Effector memory CD4-positive, alpha-beta T cell (primary cell): ENCODE data around the gene EYA4.

Experiments
- DNase-seq, 3 donors: peaks; one replicate each; pipeline ENCODE4 v3.0.0-alpha.2; 2020
- H3K27ac ChIP-seq: 2 replicates; pipeline ENCODE4 v1.7.0; 2013; ENCODE audit warnings: mild to moderate bottlenecking, low read length, moderate library complexity; ENCODE audit not compliant: insufficient read depth, poor library complexity, severe bottlenecking
- H3K27me3 ChIP-seq: replicated peaks from 2 replicates; pipeline ENCODE4 v1.7.0; 2013; ENCODE audit warnings: mild to moderate bottlenecking, low read length; ENCODE audit not compliant: insufficient read depth, control insufficient read depth, poor library complexity, severe bottlenecking
- H3K36me3 ChIP-seq: 2 replicates; pipeline ENCODE4 v1.7.0; 2013; ENCODE audit warnings: mild to moderate bottlenecking, low read length, moderate library complexity; ENCODE audit not compliant: control insufficient read depth, insufficient read depth
- H3K4me1 ChIP-seq: 2 replicates; pipeline ENCODE4 v1.7.0; 2013; ENCODE audit warnings: low read length, mild to moderate bottlenecking; ENCODE audit not compliant: control insufficient read depth, insufficient read depth, poor library complexity, severe bottlenecking
- H3K4me3 ChIP-seq: 2 replicates; pipeline ENCODE4 v1.7.0; 2013; ENCODE audit warnings: low read length, low read depth, mild to moderate bottlenecking; ENCODE audit not compliant: insufficient read depth, poor library complexity, severe bottlenecking
- H3K9me3 ChIP-seq: 2 replicates; pipeline ENCODE4 v1.7.0; 2013; ENCODE audit warnings: mild to moderate bottlenecking, low read length, moderate library complexity; ENCODE audit not compliant: control insufficient read depth

Gene EYA4

DNA sequence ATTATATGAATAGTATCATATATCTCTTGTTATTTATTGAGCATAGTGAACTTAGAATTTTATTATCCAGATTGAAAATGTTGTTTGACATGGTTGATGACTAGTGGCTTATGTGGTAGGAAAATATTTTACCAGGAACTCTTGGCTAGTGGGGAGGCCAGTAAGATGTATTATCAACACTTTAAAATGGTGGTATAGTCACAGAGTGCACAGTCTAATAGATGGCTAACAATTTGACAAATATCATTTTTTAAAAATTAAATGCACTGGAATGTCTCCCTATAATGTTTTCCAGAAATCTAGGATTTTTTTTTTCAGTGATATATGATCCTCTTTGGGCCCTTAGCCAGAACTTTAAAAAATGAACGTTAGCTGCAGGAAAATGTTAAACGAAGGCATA, 26.9 kb upstream of the EYA4 start:
- Histone ChIP-seq H3K9me3 (no peaks in the 10 kb centered on the region), H3K4me1 (no peaks in the 10 kb centered on the region)
- DNase-seq: no peak

DNA sequence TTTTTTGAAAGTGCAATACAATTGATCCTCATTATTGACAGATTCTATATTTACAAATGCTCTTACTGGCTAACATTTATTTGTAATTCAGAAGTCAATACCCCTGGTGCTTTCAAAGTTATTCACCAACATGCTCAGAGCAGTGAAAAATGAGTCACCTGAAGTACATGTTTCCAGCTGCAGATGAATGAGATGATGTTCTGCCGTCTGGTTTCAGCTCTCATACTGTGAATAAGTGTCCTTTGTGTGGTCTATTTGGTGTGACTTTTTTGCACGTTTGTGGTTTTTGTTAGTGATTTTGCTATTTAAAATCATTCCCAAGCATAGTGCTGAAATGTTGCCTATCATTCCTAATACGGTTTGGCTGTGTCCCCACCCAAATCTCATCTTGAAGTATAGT, 22.3 kb upstream of the EYA4 start:
- Histone ChIP-seq H3K4me3 (no peak overlapping the region), H3K27me3 (no peaks in the 10 kb centered on the region), H3K27ac (no peak overlapping the region), H3K36me3 (no peaks in the 10 kb centered on the region), H3K9me3 (no peaks in the 10 kb centered on the region), H3K4me1 (no peaks in the 10 kb centered on the region)
- DNase-seq: no peak

More for the DNA sequence above, 26.9 kb upstream of the EYA4 start:
- Histone ChIP-seq H3K27me3 (no peaks in the 10 kb centered on the region), H3K4me3 (no peak overlapping the region), H3K27ac (no peak overlapping the region), H3K36me3 (no peaks in the 10 kb centered on the region)

DNA sequence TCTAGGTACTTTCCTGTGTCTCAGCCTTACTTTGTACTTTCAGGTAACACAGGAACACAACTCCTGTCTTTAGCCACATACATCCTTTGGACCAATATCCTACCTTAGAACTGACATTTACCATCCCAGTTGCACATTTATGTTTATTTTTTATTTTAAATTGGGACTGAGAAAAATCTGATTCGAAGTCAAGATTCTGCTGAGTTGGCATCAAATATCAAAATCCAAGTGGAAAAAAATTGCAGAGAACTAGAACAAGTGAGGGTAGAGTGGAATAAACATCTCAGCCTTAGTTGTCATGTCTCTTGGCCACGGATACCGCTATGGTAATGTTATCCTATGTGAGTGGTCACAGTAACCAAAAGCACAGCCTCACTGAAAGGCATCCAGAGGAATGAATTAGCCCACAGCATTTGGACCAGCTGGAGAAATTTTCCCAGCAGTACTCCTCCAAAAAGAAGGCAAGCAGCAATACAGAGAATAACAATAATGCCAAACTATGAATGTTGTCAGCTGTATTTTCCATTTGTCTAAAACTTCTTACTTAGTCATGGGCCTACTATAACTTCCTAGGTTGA, 17.6 kb upstream of the EYA4 start:
- Histone ChIP-seq H3K4me3 (no peak overlapping the region), H3K4me1 (no peaks in the 10 kb centered on the region), H3K27ac (no peak overlapping the region), H3K9me3 (no peaks in the 10 kb centered on the region), H3K27me3 (no peaks in the 10 kb centered on the region), H3K36me3 (no peaks in the 10 kb centered on the region)
- DNase-seq: no peak

DNA sequence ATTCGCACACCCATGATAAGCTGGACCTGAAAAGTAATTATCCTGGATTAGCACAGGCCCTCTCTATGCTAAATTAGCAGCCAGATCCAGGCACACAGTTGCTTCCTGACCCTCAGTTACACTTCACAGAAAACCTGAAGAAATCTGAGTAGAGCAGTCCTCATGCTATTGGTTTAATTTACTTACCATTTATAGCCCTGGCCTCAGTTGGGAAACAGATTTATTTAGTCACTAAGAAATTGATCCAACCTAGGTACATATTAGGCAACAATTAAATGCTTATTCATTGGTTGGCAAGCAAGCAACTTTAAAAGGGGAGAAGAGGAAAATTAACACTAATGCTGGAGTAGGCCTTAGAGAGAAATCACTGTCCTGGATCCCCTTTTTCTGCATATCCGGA, 15.6 kb upstream of the EYA4 start:
- Histone ChIP-seq H3K4me1 (no peaks in the 10 kb centered on the region), H3K9me3 (no peaks in the 10 kb centered on the region), H3K27me3 (no peaks in the 10 kb centered on the region), H3K4me3 (no peak overlapping the region), H3K36me3 (no peaks in the 10 kb centered on the region), H3K27ac (no peak overlapping the region)
- DNase-seq: no peak

DNA sequence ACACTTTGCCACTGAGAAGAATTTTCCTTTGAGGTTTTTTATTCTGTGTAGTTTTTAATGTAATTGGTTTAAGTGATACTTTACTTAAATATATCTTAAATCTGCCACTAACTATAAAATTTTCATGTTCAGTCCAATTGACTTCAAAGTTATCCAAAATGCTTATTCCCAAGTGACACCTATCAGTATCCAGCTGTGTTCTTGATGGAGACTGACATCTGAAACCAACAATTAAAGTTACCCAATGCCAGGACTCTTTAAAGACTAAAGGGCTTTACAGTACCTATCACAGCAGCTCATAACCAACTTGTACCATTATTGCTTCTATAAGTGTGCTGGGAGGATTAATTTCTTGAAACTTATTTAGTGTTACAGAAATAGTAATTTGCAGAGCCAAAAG, 13.8 kb upstream of the EYA4 start:
- H3K27ac ChIP-seq: no peak overlapping the region
- H3K36me3 ChIP-seq: no peaks in the 10 kb centered on the region
- DNase-seq: no peak
- H3K4me1 ChIP-seq: no peaks in the 10 kb centered on the region
- no peak overlapping the region for H3K4me3 ChIP-seq
- no peaks in the 10 kb centered on the region for H3K27me3 ChIP-seq
- no peaks in the 10 kb centered on the region for H3K9me3 ChIP-seq

DNA sequence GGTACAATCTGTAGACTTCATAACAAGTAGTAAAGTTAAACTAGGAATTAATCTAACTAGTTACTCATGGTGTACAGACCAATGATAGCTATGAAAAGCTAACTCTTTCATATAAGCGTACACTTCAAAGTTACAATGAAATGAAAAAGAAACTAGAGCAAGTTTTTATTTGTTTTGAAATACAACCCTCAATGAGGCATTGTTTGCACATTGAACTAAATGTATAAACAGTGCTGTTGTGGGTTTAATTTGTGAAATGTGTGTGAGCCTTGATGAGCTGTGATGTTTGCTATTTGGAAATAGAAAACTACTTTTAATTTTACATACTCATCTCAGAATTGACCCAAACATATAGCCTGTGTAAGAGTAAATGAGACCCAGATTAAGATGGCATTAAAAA, 11.1 kb upstream of the EYA4 start:
- H3K27me3 ChIP-seq: no peaks in the 10 kb centered on the region
- H3K27ac ChIP-seq: no peak overlapping the region
- H3K4me3 ChIP-seq: no peak overlapping the region
- no peak for DNase-seq
- no peaks in the 10 kb centered on the region for H3K4me1 ChIP-seq
- H3K36me3 ChIP-seq: no peaks in the 10 kb centered on the region
- no peaks in the 10 kb centered on the region for H3K9me3 ChIP-seq

DNA sequence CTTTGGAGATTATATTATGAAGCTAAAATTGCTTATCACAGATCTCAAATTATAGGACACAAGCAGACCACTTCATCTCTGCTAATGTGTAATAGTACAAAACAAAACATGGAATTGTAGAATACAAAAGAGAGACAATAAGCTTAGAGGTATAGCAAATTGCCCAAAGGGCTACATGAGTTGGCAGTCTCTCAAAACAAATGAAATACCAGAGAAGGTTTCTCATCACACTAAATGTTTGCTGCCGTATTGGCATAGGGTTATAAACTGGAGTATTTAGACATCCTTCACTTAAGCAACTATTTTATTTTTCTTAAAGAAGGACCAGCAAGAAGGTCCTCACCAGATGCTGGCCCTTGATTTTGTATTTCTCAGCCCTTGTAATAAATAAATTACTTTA, 5.9 kb upstream of the EYA4 start:
- Histone ChIP-seq H3K4me1 (no peaks in the 10 kb centered on the region), H3K36me3 (no peaks in the 10 kb centered on the region), H3K27ac (no peak overlapping the region), H3K27me3 (no peaks in the 10 kb centered on the region), H3K4me3 (no peak overlapping the region), H3K9me3 (no peaks in the 10 kb centered on the region)
- no peak for DNase-seq

DNA sequence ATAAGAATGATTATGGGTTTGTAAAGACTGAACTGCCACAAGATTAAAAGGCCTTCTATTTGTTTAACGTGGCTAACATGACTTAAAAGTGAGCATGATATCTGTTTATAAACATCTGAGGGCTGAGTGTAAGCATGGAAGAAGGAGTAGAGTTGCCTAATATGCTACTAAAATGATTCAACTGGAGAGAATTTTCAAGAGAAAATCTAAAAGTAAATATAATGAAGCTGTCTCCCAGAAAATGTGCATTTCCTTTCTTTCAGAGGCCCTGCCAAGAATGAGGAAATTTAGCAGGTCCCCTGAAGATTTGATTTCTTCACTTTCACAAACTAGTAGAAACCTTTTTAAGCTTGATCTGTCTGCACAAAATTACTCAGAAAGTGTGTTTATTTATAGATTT, 4.2 kb upstream of the EYA4 start:
- DNase-seq: no peak
- Histone ChIP-seq H3K4me3 (no peak overlapping the region), H3K27me3 (peaks cover 5% of the 10 kb centered on the region), H3K27ac (no peak overlapping the region), H3K36me3 (no peaks in the 10 kb centered on the region), H3K9me3 (no peaks in the 10 kb centered on the region), H3K4me1 (no peaks in the 10 kb centered on the region)

DNA sequence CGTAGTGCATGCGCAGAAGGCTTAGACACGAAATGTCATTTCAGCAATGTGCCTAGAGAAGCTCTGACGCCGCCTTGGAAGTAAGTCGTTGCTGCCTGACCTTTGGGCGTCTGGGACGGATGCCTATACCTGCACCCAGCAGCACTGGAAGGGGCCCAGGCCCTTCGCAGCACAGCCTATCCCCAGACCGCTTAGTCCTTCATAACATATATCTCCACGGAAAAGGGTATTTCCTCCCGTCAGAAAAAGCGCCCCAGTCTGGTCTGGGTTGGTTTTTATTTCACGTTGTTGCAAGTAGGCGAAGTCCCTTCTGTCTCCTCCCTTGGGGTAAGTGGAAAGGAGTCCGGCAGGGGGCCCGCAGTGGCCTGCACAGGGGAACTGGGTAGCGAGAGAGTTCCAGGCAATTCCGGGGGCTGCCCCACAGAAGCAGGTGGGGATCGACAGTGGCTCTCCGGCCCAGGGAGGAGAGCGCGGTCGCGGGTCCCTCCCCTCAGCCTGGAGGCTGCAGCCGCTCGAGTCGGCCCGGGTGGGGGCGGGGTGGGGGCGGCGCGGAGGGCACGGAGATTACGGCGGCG, 559 bp upstream of the EYA4 start:
- H3K36me3 ChIP-seq: no peaks in the 10 kb centered on the region
- no peak overlapping the region for H3K27ac ChIP-seq
- no peaks in the 10 kb centered on the region for H3K9me3 ChIP-seq
- H3K27me3 ChIP-seq: peaks cover 20% of the 10 kb centered on the region
- no peaks in the 10 kb centered on the region for H3K4me1 ChIP-seq
- H3K4me3 ChIP-seq: no peak overlapping the region
- no peak for DNase-seq

DNA sequence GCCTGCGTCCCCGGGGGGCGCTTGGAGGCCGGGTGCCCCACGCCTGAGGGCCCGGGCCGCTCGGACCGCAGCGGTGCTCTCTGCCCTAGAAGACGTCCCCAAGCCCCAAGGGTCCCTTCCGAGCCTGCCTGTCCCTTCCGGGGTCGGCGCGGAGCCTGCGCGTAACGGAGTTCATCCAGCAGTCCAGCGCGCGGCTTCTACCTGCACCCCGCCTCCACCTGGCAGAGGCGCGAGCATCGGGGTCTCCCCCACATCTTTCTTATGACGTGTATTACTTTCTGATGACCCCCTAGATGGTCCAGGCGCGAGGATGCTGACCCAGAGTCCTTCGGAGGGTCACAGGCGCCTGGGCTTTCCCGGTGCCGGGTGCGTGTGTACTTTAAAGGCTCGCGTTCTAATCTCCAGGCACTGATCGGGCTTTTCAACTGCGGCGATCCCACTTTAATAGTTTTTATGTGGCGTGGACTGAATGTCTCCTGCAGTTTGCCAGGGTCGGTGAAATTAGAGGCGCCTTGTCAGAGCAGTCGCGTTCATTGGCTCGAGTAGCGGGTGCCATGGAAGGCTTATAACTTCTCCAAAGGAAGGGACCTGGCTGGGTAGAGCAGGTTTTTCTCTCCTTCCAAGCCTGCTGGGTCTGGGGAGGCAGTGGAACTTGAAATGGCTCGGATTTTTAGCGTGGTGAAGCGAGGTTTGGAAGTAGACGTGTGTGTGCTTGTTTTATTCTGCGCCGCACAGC, 912 bp downstream of the EYA4 start:
- H3K4me1 ChIP-seq: no peaks in the 10 kb centered on the region
- no peak for DNase-seq
- H3K36me3 ChIP-seq: no peaks in the 10 kb centered on the region
- no peak overlapping the region for H3K27ac ChIP-seq
- H3K27me3 ChIP-seq: peaks cover 20% of the 10 kb centered on the region
- H3K9me3 ChIP-seq: no peaks in the 10 kb centered on the region
- no peak overlapping the region for H3K4me3 ChIP-seq
